HG03442 (cell line): ENCODE data around the gene LRCOL1.

ENCODE experiments used
- ATAC-seq: cut with Tn5 transposase; IDR thresholded peaks from one replicate; pipeline ENCODE4 v1.9.1; 2021; ENCODE audit warnings: mild to moderate bottlenecking, moderate library complexity; ENCODE audit not compliant: unreplicated experiment

The LRCOL1 gene

GRCh38 chr12:132637811-132638210 lies 27.4 kb upstream of the LRCOL1 start:
- ATAC-seq: no peak

GRCh38 chr12:132635076-132635955 lies 24.9 kb upstream of the LRCOL1 start:
- ATAC-seq: no peak

- no peak for ATAC-seq
These were observed 24.1 kb upstream of the LRCOL1 start for GRCh38 chr12:132634411-132634990.

- ATAC-seq: no peak
These were observed 23.5 kb upstream of the LRCOL1 start for GRCh38 chr12:132633901-132634300.

- ATAC-seq: no peak
These were observed 23.0 kb upstream of the LRCOL1 start for GRCh38 chr12:132633398-132633797.

GRCh38 chr12:132632521-132633228 lies 22.3 kb upstream of the LRCOL1 start:
- ATAC-seq: no peak

- ATAC-seq: no peak
These were observed 21.3 kb upstream of the LRCOL1 start for GRCh38 chr12:132631666-132632065.

GRCh38 chr12:132630672-132631071 lies 20.3 kb upstream of the LRCOL1 start:
- ATAC-seq: no peak

GRCh38 chr12:132629330-132629729 lies 18.9 kb upstream of the LRCOL1 start:
- ATAC-seq: no peak

- ATAC-seq: no peak
These were observed 15.5 kb upstream of the LRCOL1 start for GRCh38 chr12:132625731-132626430.

- ATAC-seq: no peak
These were observed 14.7 kb upstream of the LRCOL1 start for GRCh38 chr12:132624910-132625630.

GRCh38 chr12:132624186-132624855 lies 13.9 kb upstream of the LRCOL1 start:
- ATAC-seq: no peak

- no peak for ATAC-seq
These were observed 12.9 kb upstream of the LRCOL1 start for GRCh38 chr12:132623072-132623869.

GRCh38 chr12:132622437-132623071 lies 12.2 kb upstream of the LRCOL1 start:
- ATAC-seq: no peak

GRCh38 chr12:132621657-132622435 lies 11.5 kb upstream of the LRCOL1 start:
- ATAC-seq: no peak

GRCh38 chr12:132620899-132621656 lies 10.7 kb upstream of the LRCOL1 start:
- ATAC-seq: no peak
